HL-60 (cell line): ENCODE data around the gene CTNS.
A peak's percentile ranks its signal among the peaks of the same experiment; 100 is the strongest.

Source experiments
- DNase-seq, 2 experiments: peaks; one replicate each; pipeline ENCODE4 v3.0.0-alpha.2; 2010 to 2020; ENCODE audit warnings: low read depth in 1 of 2, low spot score in 1 of 2
- H3K27ac ChIP-seq: fragments of 250-450 bp; sonication (Bioruptor Pico); replicated peaks from 2 replicates; pipeline ENCODE4 v1.5.1; 2020; ENCODE audit warnings: mild to moderate bottlenecking, moderate library complexity
- H3K27me3 ChIP-seq: fragments of 250-450 bp; sonication (Bioruptor Pico); 2 replicates; pipeline ENCODE4 v1.5.1; 2021; ENCODE audit warnings: mild to moderate bottlenecking, moderate library complexity; ENCODE audit not compliant: insufficient read depth, poor library complexity, severe bottlenecking
- H3K4me3 ChIP-seq: replicated peaks from 2 replicates; pipeline ENCODE4 v1.5.1; 2011; ENCODE audit warnings: mild to moderate bottlenecking, control low read depth, low read length; ENCODE audit not compliant: insufficient read depth
- CTCF ChIP-seq: IDR thresholded peaks from one replicate; pipeline ENCODE4 v1.5.1; 2011; ENCODE audit warnings: low read length, control low read depth, inconsistent platforms; ENCODE audit not compliant: insufficient read depth
- GABPA ChIP-seq: IDR thresholded peaks from 2 replicates; pipeline ENCODE4 v1.6.1; 2012; ENCODE audit warnings: low read depth
- POLR2AphosphoS5 ChIP-seq: IDR thresholded peaks from 2 replicates; pipeline ENCODE4 v1.6.1; 2012; ENCODE audit warnings: low read depth
- REST ChIP-seq: IDR thresholded peaks from 2 replicates; pipeline ENCODE4 v1.6.1; 2012; ENCODE audit warnings: low read depth; ENCODE audit not compliant: insufficient replicate concordance
- SPI1 ChIP-seq: IDR thresholded peaks from 2 replicates; pipeline ENCODE4 v1.6.1; 2012; ENCODE audit warnings: low read depth, mild to moderate bottlenecking, borderline replicate concordance
- long read RNA-seq: library from polyadenylated mRNA; unstranded; transcript quantifications from one replicate; pipeline ENCODE4 v2.0.0, GENCODE V29; 2020

Gene CTNS
- long read RNA-seq, transcript CTNS-201 (12 exons, 2,866 nt): major isoform, 65 of 140 reads
- long read RNA-seq, partial matches to known transcripts: 10 of 140 reads
- long read RNA-seq, other reads (novel, unspliced or antisense): 65 of 140 reads

- peak; percentile 66 to 91 for DNase-seq
- Histone ChIP-seq H3K27me3 (no peaks in the 10 kb centered on the region), H3K27ac (peak within 1 kb of the TSS; percentile 93), H3K4me3 (peak within 1 kb of the TSS; percentile 80)
- TF ChIP-seq REST: no peak
- TF ChIP-seq GABPA: peak; percentile 64
These were observed at the start of gene CTNS, which contains the start of gene SHPK for GRCh38 chr17:3636154-3636907. Gene CTNS (plus strand): TSS chr17:3636760. CDS start chr17:3640207, 3,447 bp downstream. Gene SHPK (minus strand): TSS chr17:3636250. CDS start chr17:3636219, 31 bp downstream.

- no peak for DNase-seq
- no peak overlapping the region for H3K27ac ChIP-seq
- H3K4me3 ChIP-seq: no peak overlapping the region
- H3K27me3 ChIP-seq: no peaks in the 10 kb centered on the region
- no peak for TF ChIP-seq CTCF
- TF ChIP-seq SPI1: no peak
These were observed 46.8 kb upstream of the CTNS start for GRCh38 chr17:3589784-3590183.

- Histone ChIP-seq H3K27me3 (no peaks in the 10 kb centered on the region), H3K27ac (no peak overlapping the region), H3K4me3 (no peak overlapping the region)
- TF ChIP-seq GABPA (no peak), CTCF (no peak), SPI1 (no peak), POLR2AphosphoS5 (no peak), REST (no peak)
- DNase-seq: no peak
These were observed 46.3 kb upstream of the CTNS start for GRCh38 chr17:3590231-3590630.

- Histone ChIP-seq H3K27me3 (no peaks in the 10 kb centered on the region), H3K4me3 (no peak overlapping the region), H3K27ac (no peak overlapping the region)
- no peak for DNase-seq
- TF ChIP-seq POLR2AphosphoS5 (no peak), REST (no peak), CTCF (no peak), SPI1 (no peak), GABPA (no peak)
These were observed 45.8 kb upstream of the CTNS start for GRCh38 chr17:3590768-3591167.
